Activated T-cell treated with anti-CD3 and anti-CD28 coated beads for 48 hours (primary cell): Measurements from ENCODE around the gene GDI1.

Source experiments
- DNase-seq: peaks from one replicate; pipeline ENCODE4 v3.0.0-alpha.2; 2020; ENCODE audit warnings: low read depth

GDI1 gene

GRCh38 chrX:154462396-154462795 is 25.4 kb downstream of the GDI1 start:
- DNase-seq = no peak

- DNase-seq = no peak
These were observed 26.8 kb downstream of the GDI1 start for GRCh38 chrX:154463611-154464220.

GRCh38 chrX:154464806-154465365 is 27.9 kb downstream of the GDI1 start:
- no peak for DNase-seq

- DNase-seq = no peak
These were observed 28.6 kb downstream of the GDI1 start for GRCh38 chrX:154465601-154466000.

- no peak for DNase-seq
These were observed 29.1 kb downstream of the GDI1 start for GRCh38 chrX:154466036-154466435.

- no peak for DNase-seq
These were observed 30.0 kb downstream of the GDI1 start for GRCh38 chrX:154466907-154467306.

- no peak for DNase-seq
These were observed 30.6 kb downstream of the GDI1 start for GRCh38 chrX:154467556-154467955.

- DNase-seq = no peak
These were observed 31.3 kb downstream of the GDI1 start for GRCh38 chrX:154468217-154468616.

- no peak for DNase-seq
These were observed 32.2 kb downstream of the GDI1 start for GRCh38 chrX:154469114-154469513.

GRCh38 chrX:154469880-154470279 is 32.9 kb downstream of the GDI1 start:
- no peak for DNase-seq

GRCh38 chrX:154470434-154470833 is 33.5 kb downstream of the GDI1 start:
- no peak for DNase-seq

GRCh38 chrX:154470914-154471568 is 34.1 kb downstream of the GDI1 start:
- DNase-seq = no peak

- DNase-seq = no peak
These were observed 35.1 kb downstream of the GDI1 start for GRCh38 chrX:154471839-154472684.

GRCh38 chrX:154472685-154473632 is 36.0 kb downstream of the GDI1 start:
- no peak for DNase-seq

GRCh38 chrX:154473683-154474082 is 36.7 kb downstream of the GDI1 start:
- DNase-seq = no peak

GRCh38 chrX:154476821-154477220 is 39.9 kb downstream of the GDI1 start:
- no peak for DNase-seq

GRCh38 chrX:154477891-154478477 is 41.0 kb downstream of the GDI1 start:
- no peak for DNase-seq

GRCh38 chrX:154478728-154479622 is 42.0 kb downstream of the GDI1 start, which contains the start of gene LAGE3:
Gene LAGE3, minus strand, starts transcription at chrX:154479281. Its CDS starts 366 bp downstream, at chrX:154478915.
- peak; percentile 94 for DNase-seq

GRCh38 chrX:154481195-154481594 is 44.2 kb downstream of the GDI1 start:
- DNase-seq = no peak
